HG03571 (cell line): ENCODE measurements around the gene TESK2.

Experiments
- ATAC-seq: cut with Tn5 transposase; IDR thresholded peaks from one replicate; pipeline ENCODE4 v1.9.1; 2021; ENCODE audit not compliant: unreplicated experiment

The TESK2 gene

GRCh38 chr1:45344499-45344898 lies 146.5 kb downstream of the TESK2 start:
- no peak for ATAC-seq

GRCh38 chr1:45340816-45341466 lies 150.0 kb downstream of the TESK2 start:
- ATAC-seq, result no peak

- ATAC-seq, result peak; percentile 85
Observed at GRCh38 chr1:45339789-45340558, 151.0 kb downstream of the TESK2 start, which contains the start of the genes MUTYH and TOE1. TSS of gene MUTYH (minus strand) at chr1:45340440. CDS start at chr1:45334505, 5,935 bp downstream. TSS of gene TOE1 (plus strand) at chr1:45340170. CDS start at chr1:45340253, 83 bp downstream.

- ATAC-seq, result no peak
Observed at GRCh38 chr1:45337630-45338325, 153.2 kb downstream of the TESK2 start.

GRCh38 chr1:45335855-45336324 lies 155.1 kb downstream of the TESK2 start:
- ATAC-seq, result no peak

- no peak for ATAC-seq
Observed at GRCh38 chr1:45334308-45335245, 156.4 kb downstream of the TESK2 start.

GRCh38 chr1:45332346-45332720 lies 158.6 kb downstream of the TESK2 start:
- no peak for ATAC-seq

GRCh38 chr1:45331436-45332345 lies 159.3 kb downstream of the TESK2 start:
- ATAC-seq, result no peak

- ATAC-seq, result no peak
Observed at GRCh38 chr1:45329445-45329844, 161.5 kb downstream of the TESK2 start.

- ATAC-seq, result no peak
Observed at GRCh38 chr1:45328680-45329079, 162.3 kb downstream of the TESK2 start.

- ATAC-seq, result no peak
Observed at GRCh38 chr1:45327644-45328515, 163.1 kb downstream of the TESK2 start.

GRCh38 chr1:45326627-45327623 lies 164.0 kb downstream of the TESK2 start, which contains the start of gene HPDL:
TSS of gene HPDL (plus strand) at chr1:45326895. CDS start at chr1:45327149, 254 bp downstream.
- ATAC-seq, result no peak

- no peak for ATAC-seq
Observed at GRCh38 chr1:45325851-45326506, 165.0 kb downstream of the TESK2 start.

- no peak for ATAC-seq
Observed at GRCh38 chr1:45322486-45323040, 168.4 kb downstream of the TESK2 start.

GRCh38 chr1:45321444-45321843 lies 169.5 kb downstream of the TESK2 start:
- no peak for ATAC-seq

GRCh38 chr1:45319761-45320160 lies 171.2 kb downstream of the TESK2 start:
- ATAC-seq, result no peak
